HCT116 (cell line): ENCODE measurements around the gene GMCL1. TPM values are rescaled to one million over a fixed set of nuclear protein-coding genes. Genes with fewer than 3 reads are reported as not detected.

Experiments
- ATAC-seq: fragments of 200-7000 bp; cut with Tn5 transposase; 2 replicates; pipeline ENCODE4 v1.9.1; 2020; ENCODE audit warnings: mild to moderate bottlenecking, moderate library complexity
- BruUV-seq: library from RNA; stranded (reverse); fragments of 400-500 nt; replicated peaks from 2 replicates; lab custom pipeline; 2021; lab: Mats Ljungman, UMichigan
- CTCF ChIA-PET: fragments of 300-600 bp; sonication (Branson Sonifier 250); formaldehyde crosslinking; loops from one replicate; lab custom pipeline; 2021; ENCODE audit warnings: antibody characterized with exemption; lab: Charles Lee
- POLR2A ChIA-PET: fragments of 300-600, 350-600 bp; sonication (Branson Sonifier 250); formaldehyde crosslinking; loops from one replicate; lab custom pipeline; 2021; ENCODE audit warnings: antibody characterized with exemption; lab: Charles Lee
- RAD21 ChIA-PET, 2 experiments: fragments of 300-600 bp; sonication (Branson Sonifier 250); formaldehyde crosslinking; loops; one replicate each; lab custom pipeline; 2023; ENCODE audit warnings: low total read pairs in 2 of 2; ENCODE audit not compliant: uncharacterized antibody in 2 of 2, unreplicated experiment in 2 of 2, low non-redundant PET in 1 of 2; lab: Charles Lee
- DNase-seq: peaks from one replicate; pipeline ENCODE4 v3.0.0-alpha.2; 2010; ENCODE audit warnings: low read depth, low spot score
- H2AFZ ChIP-seq: fragments of 200-600 bp; shearing (Covaris generic), sonication (generic); 2 replicates; pipeline ENCODE4 v1.6.1; 2017; ENCODE audit warnings: low read depth, mixed run types, mixed read lengths, antibody characterized with exemption, low read length; ENCODE audit not compliant: poor library complexity, severe bottlenecking
- H3K27ac ChIP-seq: 2 replicates; pipeline ENCODE4 v1.5.1; 2012; ENCODE audit warnings: low read depth, low read length
- H3K27me3 ChIP-seq: fragments of 200-600 bp; sonication (generic); 2 replicates; pipeline ENCODE4 v1.6.1; 2016; ENCODE audit warnings: mixed run types, low read length, mixed read lengths; ENCODE audit not compliant: insufficient read depth
- H3K36me3 ChIP-seq, 2 experiments: fragments of 200-500 bp in 1 of 2; fragments of 200-600 bp in 1 of 2; sonication (Bioruptor generic) in 1 of 2; sonication (generic) in 1 of 2; 2 replicates each; pipeline versions ENCODE4 v1.5.1 to v1.6.1; 2014 to 2016; ENCODE audit warnings: low read length in 2 of 2, inconsistent platforms in 1 of 2, mixed read lengths in 1 of 2, mixed run types in 1 of 2; ENCODE audit not compliant: insufficient read depth in 2 of 2, control insufficient read depth in 1 of 2
- H3K4me1 ChIP-seq, 2 experiments: fragments of 200-600 bp in 1 of 2; sonication (generic) in 1 of 2; 2 replicates each; pipeline versions ENCODE4 v1.5.1 to v1.6.1; 2012 to 2017; ENCODE audit warnings: low read length in 2 of 2, inconsistent platforms in 1 of 2, mild to moderate bottlenecking in 1 of 2, mixed read lengths in 1 of 2, mixed run types in 1 of 2, moderate library complexity in 1 of 2; ENCODE audit not compliant: insufficient read depth in 2 of 2, control insufficient read depth in 1 of 2
- H3K4me2 ChIP-seq: fragments of 200-600 bp; sonication (generic); 2 replicates; pipeline ENCODE4 v1.6.1; 2017; ENCODE audit warnings: mixed run types, low read length, mixed read lengths
- H3K4me3 ChIP-seq, 2 experiments: fragments of 200-600 bp in 1 of 2; sonication (generic) in 1 of 2; replicated peaks in 1 of 2; 2 replicates each; pipeline ENCODE4 v1.5.1; 2011 to 2016; ENCODE audit warnings: low read length in 2 of 2, control low read depth in 1 of 2, low read depth in 1 of 2, mild to moderate bottlenecking in 1 of 2, mixed read lengths in 1 of 2, mixed run types in 1 of 2
- H3K79me2 ChIP-seq: fragments of 200-600 bp; sonication (generic); 2 replicates; pipeline ENCODE4 v1.6.1; 2017; ENCODE audit warnings: mild to moderate bottlenecking, mixed run types, low read length, moderate library complexity, mixed read lengths; ENCODE audit not compliant: insufficient read depth
- H3K9ac ChIP-seq: fragments of 200-600 bp; sonication (generic); 2 replicates; pipeline ENCODE4 v1.6.1; 2016; ENCODE audit warnings: low read length, mixed read lengths
- H3K9me2 ChIP-seq: fragments of 200-600 bp; sonication (generic), shearing (Covaris generic); 2 replicates; pipeline ENCODE4 v1.6.1; 2017; ENCODE audit warnings: mixed run types, mild to moderate bottlenecking, moderate library complexity; ENCODE audit not compliant: insufficient read depth
- H3K9me3 ChIP-seq, 2 experiments: fragments of 200-500 bp in 1 of 2; fragments of 200-600 bp in 1 of 2; sonication (Bioruptor generic) in 1 of 2; sonication (generic) in 1 of 2; 2 replicates each; pipeline ENCODE4 v1.6.1; 2014 to 2017; ENCODE audit warnings: low read length in 2 of 2, mixed read lengths in 2 of 2, inconsistent platforms in 1 of 2, low read depth in 1 of 2, mild to moderate bottlenecking in 1 of 2, mixed run types in 1 of 2, moderate library complexity in 1 of 2; ENCODE audit not compliant: control insufficient read depth in 1 of 2, insufficient read depth in 1 of 2
- H4K20me1 ChIP-seq: fragments of 200-600 bp; sonication (generic), shearing (Covaris generic); 2 replicates; pipeline ENCODE4 v1.6.1; 2017; ENCODE audit warnings: mixed run types, mild to moderate bottlenecking, moderate library complexity; ENCODE audit not compliant: insufficient read depth
- ATF3 ChIP-seq: IDR thresholded peaks from 2 replicates; pipeline ENCODE4 v1.6.1; 2012
- CTCF ChIP-seq, 3 experiments: fragments of 200-600 bp in 1 of 3; sonication (generic) in 1 of 3; IDR thresholded peaks in 2 of 3; conservative IDR thresholded peaks in 1 of 3; 2 replicates each; pipeline ENCODE4 v1.5.1; 2012 to 2017; ENCODE audit warnings: low read depth in 2 of 3, low read length in 2 of 3, antibody characterized with exemption in 1 of 3, borderline replicate concordance in 1 of 3, control low read depth in 1 of 3, mild to moderate bottlenecking in 1 of 3, mixed read lengths in 1 of 3, mixed run types in 1 of 3, moderate library complexity in 1 of 3; ENCODE audit not compliant: insufficient read depth in 1 of 3
- EZH2 ChIP-seq: fragments of 200-600 bp; sonication (generic); IDR thresholded peaks from 2 replicates; pipeline ENCODE4 v1.6.1; 2017; ENCODE audit warnings: antibody characterized with exemption, mixed run types
- JUND ChIP-seq: IDR thresholded peaks from 2 replicates; pipeline ENCODE4 v1.6.1; 2012
- POLR2AphosphoS5 ChIP-seq: IDR thresholded peaks from 2 replicates; pipeline ENCODE4 v1.6.1; 2011; ENCODE audit warnings: mild to moderate bottlenecking, low read depth, low read length, moderate library complexity
- TCF7L2 ChIP-seq: IDR thresholded peaks from 2 replicates; pipeline ENCODE4 v1.7.0; 2011; ENCODE audit warnings: borderline replicate concordance, inconsistent platforms; ENCODE audit not compliant: insufficient read depth, insufficient read length; ENCODE audit errors: extremely low read depth
- YY1 ChIP-seq: IDR thresholded peaks from 2 replicates; pipeline ENCODE4 v1.6.1; 2011; ENCODE audit warnings: low read length, low read depth, moderate library complexity, mild to moderate bottlenecking; ENCODE audit not compliant: insufficient replicate concordance; ENCODE audit errors: extremely low read depth
- intact Hi-C: fragments of 100-400 bp; cut with micrococcal nuclease; formaldehyde crosslinking; loops from 2 replicates; pipeline ENCODE4 v1.10.0; 2022
- total RNA-seq: library from RNA; stranded (reverse); gene quantifications from one replicate; pipeline ENCODE4 v1.2.1, GENCODE V29; 2021; ENCODE audit not compliant: unreplicated experiment

The GMCL1 gene
- total RNA-seq, 1 experiment from 2014 or later = 16.7 TPM

- TF ChIP-seq CTCF (IDR thresholded peaks at IDR 0.05 in 2 of 3, conservative IDR thresholded peaks at IDR 0.05 in 1 of 3; ENCODE audit: borderline replicate concordance in 1 of 3, insufficient read depth in 1 of 3, low read depth in 2 of 3, low read length in 2 of 3) (no peak), YY1 (no peak), EZH2 (no peak), JUND (no peak)
Measured at GRCh38 chr2:69829256-69830044, at the start of gene GMCL1 (continued).

DNA sequence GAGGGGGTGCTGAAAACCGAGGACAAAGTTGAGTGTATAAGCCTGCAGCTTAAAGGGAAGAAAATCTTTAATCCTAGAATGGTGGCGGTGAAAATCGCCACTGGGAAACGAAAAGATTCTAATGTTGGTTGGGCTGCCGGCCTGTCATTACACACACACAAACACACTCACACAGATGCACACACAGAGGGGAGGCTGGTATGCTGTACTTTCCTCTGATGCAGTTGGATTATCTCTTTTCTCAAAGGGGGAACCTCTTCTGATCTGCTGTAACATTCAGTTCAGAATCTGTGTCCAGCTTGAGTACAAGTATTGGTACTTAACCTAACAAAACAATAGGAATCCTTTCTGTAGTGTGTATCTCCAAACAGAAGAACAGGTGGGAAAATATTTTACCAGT, 48.5 kb upstream of the GMCL1 start:
- no peak overlapping the region for H3K27ac ChIP-seq
- ChIA-PET CTCF (interaction anchor here (1.4 kb wide), 1 partner anchor 36 kb away, joined by 4 read pairs; no protein-coding TSS in a partner anchor), RAD21 (no interaction called here), POLR2A (no interaction called here)
- no peaks in the 10 kb centered on the region for H3K79me2 ChIP-seq
- intact Hi-C loops = no loop called here
- no peaks in the 10 kb centered on the region for H4K20me1 ChIP-seq
- peaks cover 42 to 51% of the 10 kb centered on the region in 2 experiments for H3K4me1 ChIP-seq
- H2AFZ ChIP-seq = no peak overlapping the region
- no peaks in the 10 kb centered on the region for H3K9me2 ChIP-seq
- no peak overlapping the region for H3K4me3 ChIP-seq
- DNase-seq (no peak), ATAC-seq (no peak)
- no peak overlapping the region for H3K9ac ChIP-seq
- no peaks in the 10 kb centered on the region for H3K9me3 ChIP-seq
- no TSS peak for BruUV-seq
- peak overlapping the region; percentile 14; the same call in 1 of the 2 replicates for H3K4me2 ChIP-seq
- no peaks in the 10 kb centered on the region for H3K36me3 ChIP-seq
- H3K27me3 ChIP-seq = no peaks in the 10 kb centered on the region
- TF ChIP-seq TCF7L2 (no peak), POLR2AphosphoS5 (no peak), ATF3 (no peak)
